AG04450 (cell line): ENCODE data around the gene C1QTNF8. TPM values are rescaled to one million over a fixed set of nuclear protein-coding genes. Genes with fewer than 3 reads are reported as not detected.

Source experiments
- CTCF ChIA-PET: fragments of 300-600, 350-600 bp; formaldehyde crosslinking; extraction: SDS; loops from one replicate; lab custom pipeline; 2022; ENCODE audit warnings: antibody characterized with exemption, inconsistent platforms; lab: Charles Lee
- POLR2A ChIA-PET: fragments of 350-600 bp; formaldehyde crosslinking; extraction: SDS; loops from one replicate; lab custom pipeline; 2021; ENCODE audit warnings: antibody characterized with exemption, inconsistent platforms; lab: Yijun Ruan, JAX
- DNase-seq: peaks from one replicate; pipeline ENCODE4 v3.0.0-alpha.2; 2011; ENCODE audit warnings: low read depth, low spot score
- H3K27ac ChIP-seq: one replicate; pipeline ENCODE4 v1.5.1; 2012; ENCODE audit warnings: low read depth, low read length, control low read depth
- H3K27me3 ChIP-seq: one replicate; pipeline ENCODE4 v1.6.0; 2012; ENCODE audit warnings: low read length; ENCODE audit not compliant: control insufficient read depth, insufficient read depth
- H3K4me3 ChIP-seq: 2 replicates; pipeline ENCODE4 v1.5.1; 2011; ENCODE audit warnings: mild to moderate bottlenecking, low read depth, low read length, control low read depth
- H3K9me3 ChIP-seq: 2 replicates; pipeline ENCODE4 v1.5.1; 2012; ENCODE audit warnings: low read length; ENCODE audit not compliant: control insufficient read depth, insufficient read depth
- CTCF ChIP-seq: IDR thresholded peaks from 2 replicates; pipeline ENCODE4 v1.5.1; 2011; ENCODE audit warnings: low read depth, low read length, control low read depth, inconsistent platforms
- polyA plus RNA-seq: library from polyadenylated mRNA; depleted of rRNA; stranded (reverse); fragments of >200 nt; gene quantifications from 2 replicates; pipeline ENCODE4 v1.2.3, GENCODE V29; 2011

Gene C1QTNF8
- polyA plus RNA-seq, 1 experiment = not detected

- Histone ChIP-seq H3K4me3 (no peak overlapping the region), H3K27ac (no peak overlapping the region), H3K27me3 (peaks cover 6% of the 10 kb centered on the region), H3K9me3 (peaks cover 25% of the 10 kb centered on the region)
- ChIA-PET POLR2A (no interaction called here), CTCF (interaction anchor here (2.8 kb wide), 1 partner anchor 13 kb away, joined by 12 read pairs; no protein-coding TSS in a partner anchor)
- TF ChIP-seq CTCF = no peak
- no peak for DNase-seq
These were observed 52.1 kb downstream of the C1QTNF8 start for GRCh38 chr16:1043881-1044451.

- Histone ChIP-seq H3K27ac (no peak overlapping the region), H3K27me3 (peaks cover 6% of the 10 kb centered on the region), H3K9me3 (peaks cover 28% of the 10 kb centered on the region), H3K4me3 (no peak overlapping the region)
- ChIA-PET POLR2A (no interaction called here), CTCF (no interaction called here)
- no peak for DNase-seq
- no peak for TF ChIP-seq CTCF
These were observed 53.2 kb downstream of the C1QTNF8 start for GRCh38 chr16:1042866-1043265.

DNA sequence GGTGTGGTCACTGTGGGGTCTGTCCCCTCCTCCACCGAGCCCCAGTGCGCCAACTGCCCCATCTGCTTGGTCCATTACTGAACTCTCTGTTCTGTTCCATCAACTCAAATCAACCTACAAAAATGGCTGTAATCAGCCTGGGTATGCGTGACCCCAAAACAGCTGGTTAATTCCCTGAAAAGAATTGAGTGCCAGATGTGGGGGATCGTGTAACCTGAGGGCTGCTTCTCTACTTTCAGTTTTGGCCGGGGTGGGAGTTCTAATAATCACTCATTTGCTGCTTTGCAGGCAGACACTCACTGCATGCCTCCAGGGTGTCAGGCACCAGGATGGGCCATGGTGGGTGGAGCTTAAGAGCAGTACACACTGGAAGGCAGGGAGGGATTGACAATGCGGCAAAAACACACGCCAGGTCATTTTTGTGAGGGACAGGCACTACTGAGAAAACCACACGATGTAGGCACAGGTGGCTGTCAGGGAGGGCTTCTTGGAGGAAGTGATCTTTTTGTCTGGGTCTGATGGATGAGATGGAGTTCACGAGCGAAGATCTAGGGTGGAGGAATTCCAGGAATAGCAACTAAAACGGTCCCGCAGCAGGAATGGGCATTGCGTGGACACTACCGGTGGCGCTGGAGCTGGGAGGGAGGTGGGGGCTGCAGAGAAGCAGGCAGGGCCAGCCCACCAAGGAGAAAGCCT is 53.8 kb downstream of the C1QTNF8 start:
- Histone ChIP-seq H3K4me3 (no peak overlapping the region), H3K27me3 (peaks cover 6% of the 10 kb centered on the region), H3K9me3 (peaks cover 28% of the 10 kb centered on the region), H3K27ac (no peak overlapping the region)
- DNase-seq = no peak
- no peak for TF ChIP-seq CTCF
- POLR2A ChIA-PET = no interaction called here
- CTCF ChIA-PET = interaction anchor here (0.7 kb wide), 1 partner anchor 15 kb away, joined by 3 read pairs; no protein-coding TSS in a partner anchor

- Histone ChIP-seq H3K27ac (no peak overlapping the region), H3K4me3 (no peak overlapping the region), H3K27me3 (peaks cover 8% of the 10 kb centered on the region), H3K9me3 (peaks cover 28% of the 10 kb centered on the region)
- DNase-seq = no peak
- no peak for TF ChIP-seq CTCF
- CTCF ChIA-PET = no interaction called here
- POLR2A ChIA-PET = no interaction called here
These were observed 55.7 kb downstream of the C1QTNF8 start for GRCh38 chr16:1040346-1040745.

GRCh38 chr16:1039762-1040161 is 56.3 kb downstream of the C1QTNF8 start:
- ChIA-PET CTCF (no interaction called here), POLR2A (no interaction called here)
- no peak for TF ChIP-seq CTCF
- no peak for DNase-seq
- Histone ChIP-seq H3K27ac (no peak overlapping the region), H3K4me3 (no peak overlapping the region), H3K9me3 (peaks cover 31% of the 10 kb centered on the region), H3K27me3 (peaks cover 5% of the 10 kb centered on the region)
